Transverse colon (tissue), 4 donors: ENCODE results near the gene UGT1A10.

Experiments used
- CTCF ChIP-seq, 5 experiments: fragments of 200-600 bp in 3 of 5; fragments of 450-650 bp in 2 of 5; sonication (generic) in 3 of 5; IDR thresholded peaks; 1 replicate in 2 of 5; 2 replicates in 3 of 5; pipeline ENCODE4 v1.5.1; 2016 to 2017; ENCODE audit warnings: antibody characterized with exemption in 5 of 5, inconsistent platforms in 3 of 5, mild to moderate bottlenecking in 2 of 5, moderate library complexity in 1 of 5
- POLR2A ChIP-seq: fragments of 450-650 bp; IDR thresholded peaks from one replicate; pipeline ENCODE4 v1.6.1; 2016; ENCODE audit warnings: antibody characterized with exemption, mild to moderate bottlenecking, moderate library complexity
- POLR2AphosphoS5 ChIP-seq, 3 donors: sonication (generic); formaldehyde crosslinking; IDR thresholded peaks; one replicate each; pipeline ENCODE4 v1.6.1; 2016; ENCODE audit warnings: antibody characterized with exemption in 3 of 3

- TF ChIP-seq CTCF (IDR thresholded peaks at IDR 0.05): no peak
- no peak for TF ChIP-seq POLR2A
- no peak for TF ChIP-seq POLR2AphosphoS5 (IDR thresholded peaks at IDR 0.05)
Observed at GRCh38 chr2:233714121-233714520, 77.9 kb downstream of the UGT1A10 start.
